G401.6 (cell line): Measurements from ENCODE around the gene ADGRD1.

ENCODE experiments used
- FAIRE-seq: peaks from 2 replicates; lab custom pipeline; 2012; peaks lifted over from hg19 to GRCh38; lab: Jason Lieb, UNC

ADGRD1 gene

DNA sequence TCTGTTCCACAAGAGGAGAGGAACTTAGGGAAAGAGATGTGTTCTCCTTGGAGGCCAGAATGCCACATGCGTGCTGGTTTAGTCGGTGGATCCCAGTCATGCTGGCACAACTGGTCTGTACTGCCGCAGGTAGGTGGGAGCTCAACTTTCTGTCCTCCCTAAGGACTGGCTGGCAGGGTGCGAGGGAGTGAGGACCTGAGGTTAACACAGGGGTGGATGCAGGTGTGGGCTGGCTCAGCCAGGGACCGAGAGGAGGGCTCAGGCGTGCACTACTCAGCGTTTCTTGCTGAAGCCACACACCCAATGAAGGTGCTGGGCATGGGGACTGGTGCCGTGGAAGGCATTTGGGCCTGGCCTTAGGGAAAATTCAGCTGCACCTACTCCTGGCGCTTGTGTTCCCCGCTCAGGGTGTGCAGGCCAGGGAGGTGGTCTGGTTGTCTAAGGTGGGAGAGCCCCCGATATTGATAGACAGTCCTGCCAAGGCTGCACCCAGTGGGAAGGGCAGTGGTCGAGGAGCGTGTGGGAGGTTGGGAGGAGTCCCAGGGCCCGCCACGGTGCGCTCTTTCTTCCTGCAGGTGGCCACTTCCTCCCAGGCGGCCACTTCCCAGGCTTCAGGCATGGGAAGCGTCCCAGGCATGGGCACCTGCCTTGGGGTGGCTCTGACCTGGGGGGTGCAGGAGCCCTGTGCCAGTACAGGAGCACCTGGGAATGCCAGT lies 138.4 kb downstream of the ADGRD1 start:
- no peak for FAIRE-seq

DNA sequence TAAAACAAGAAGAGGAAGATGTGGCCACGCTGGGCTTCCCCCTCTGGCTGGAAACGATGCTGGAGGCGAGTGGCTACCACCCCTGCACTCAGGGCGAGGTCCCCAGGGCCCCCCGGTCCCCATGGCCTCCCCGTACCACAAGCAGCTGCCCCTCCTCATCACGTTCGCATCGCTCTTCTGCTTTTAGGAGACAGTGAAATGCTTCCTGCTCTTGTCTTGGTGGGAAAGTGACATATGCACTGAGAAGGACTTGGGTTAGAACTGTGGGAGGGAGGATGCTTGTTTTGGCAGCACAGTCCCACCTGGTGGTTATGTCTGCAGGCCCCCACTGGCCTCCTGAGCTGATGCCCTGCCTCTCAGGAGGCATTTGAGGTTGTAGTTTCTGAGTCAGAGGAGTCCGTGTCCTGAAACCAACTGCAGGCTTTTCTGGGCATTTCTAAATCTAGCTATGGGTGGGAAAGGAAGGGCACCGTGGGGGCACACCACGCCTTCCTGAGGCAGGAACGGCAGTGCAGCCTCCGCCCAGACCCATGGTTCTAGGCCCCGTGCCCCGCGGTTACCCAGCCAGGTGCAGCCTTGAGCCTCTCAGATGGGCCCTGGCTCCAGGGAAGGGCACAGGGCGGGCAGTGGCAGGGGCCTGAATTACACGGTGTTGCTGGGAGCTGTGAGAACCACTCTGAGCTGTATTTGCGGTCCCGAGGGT lies 139.3 kb downstream of the ADGRD1 start:
- FAIRE-seq, result no peak

DNA sequence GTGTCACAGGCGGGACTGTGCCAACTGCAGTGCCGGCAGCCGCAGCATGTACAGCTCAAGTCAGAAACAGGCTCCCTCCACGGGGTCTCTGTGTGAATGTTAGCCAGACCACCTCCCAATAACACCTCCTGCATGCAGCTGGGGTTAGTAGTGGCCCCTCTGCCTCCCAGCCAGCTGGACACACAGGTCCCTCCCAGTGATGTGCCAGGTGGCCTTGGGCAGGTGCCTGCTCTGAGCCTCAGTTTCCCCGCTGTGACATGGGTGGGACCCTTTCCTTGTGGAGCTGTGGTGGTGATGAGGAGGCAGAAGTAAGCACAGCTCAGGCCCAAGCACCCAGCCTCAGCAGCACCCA lies 139.9 kb downstream of the ADGRD1 start:
- no peak for FAIRE-seq

DNA sequence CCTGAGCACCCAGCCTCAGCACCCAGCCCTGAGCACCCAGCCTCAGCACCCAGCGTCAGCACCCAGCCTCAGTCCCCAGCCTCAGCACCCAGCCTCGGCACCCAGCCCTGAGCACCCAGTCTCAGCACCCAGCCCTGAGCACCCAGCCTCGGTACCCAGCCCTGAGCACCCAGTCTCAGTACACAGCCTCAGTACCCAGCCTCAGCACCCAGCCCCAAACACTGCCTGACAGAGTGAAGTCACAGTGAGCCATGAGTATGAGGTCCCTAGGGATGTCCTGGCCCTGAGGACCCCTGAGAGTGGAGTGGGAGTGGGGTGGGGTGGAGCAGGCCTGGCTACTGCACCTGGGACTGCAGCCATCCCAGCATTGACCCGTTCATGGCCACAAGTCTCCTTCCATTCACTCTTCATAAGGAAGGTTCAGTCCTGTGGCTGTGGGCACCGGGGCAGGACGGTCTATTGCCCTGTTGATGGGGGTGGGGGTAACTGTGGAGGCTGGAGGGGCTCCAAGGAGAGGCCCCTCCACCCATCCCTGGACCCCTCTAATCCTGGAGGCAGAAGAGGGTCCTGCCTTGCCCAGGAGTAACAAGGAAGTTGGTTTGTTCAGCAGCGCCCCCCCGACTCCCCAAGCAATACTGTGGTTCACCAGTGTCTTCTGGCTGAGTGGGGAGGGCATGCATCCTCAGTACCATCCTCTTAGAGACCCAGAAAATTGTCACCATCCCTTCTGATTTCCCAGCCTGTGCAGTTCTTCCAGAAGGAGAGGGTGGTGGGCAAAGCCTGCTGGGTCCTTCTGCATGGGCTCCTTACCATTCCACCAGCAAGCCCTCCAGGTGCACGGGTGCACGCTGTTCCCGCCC lies 140.5 kb downstream of the ADGRD1 start:
- FAIRE-seq, result no peak

DNA sequence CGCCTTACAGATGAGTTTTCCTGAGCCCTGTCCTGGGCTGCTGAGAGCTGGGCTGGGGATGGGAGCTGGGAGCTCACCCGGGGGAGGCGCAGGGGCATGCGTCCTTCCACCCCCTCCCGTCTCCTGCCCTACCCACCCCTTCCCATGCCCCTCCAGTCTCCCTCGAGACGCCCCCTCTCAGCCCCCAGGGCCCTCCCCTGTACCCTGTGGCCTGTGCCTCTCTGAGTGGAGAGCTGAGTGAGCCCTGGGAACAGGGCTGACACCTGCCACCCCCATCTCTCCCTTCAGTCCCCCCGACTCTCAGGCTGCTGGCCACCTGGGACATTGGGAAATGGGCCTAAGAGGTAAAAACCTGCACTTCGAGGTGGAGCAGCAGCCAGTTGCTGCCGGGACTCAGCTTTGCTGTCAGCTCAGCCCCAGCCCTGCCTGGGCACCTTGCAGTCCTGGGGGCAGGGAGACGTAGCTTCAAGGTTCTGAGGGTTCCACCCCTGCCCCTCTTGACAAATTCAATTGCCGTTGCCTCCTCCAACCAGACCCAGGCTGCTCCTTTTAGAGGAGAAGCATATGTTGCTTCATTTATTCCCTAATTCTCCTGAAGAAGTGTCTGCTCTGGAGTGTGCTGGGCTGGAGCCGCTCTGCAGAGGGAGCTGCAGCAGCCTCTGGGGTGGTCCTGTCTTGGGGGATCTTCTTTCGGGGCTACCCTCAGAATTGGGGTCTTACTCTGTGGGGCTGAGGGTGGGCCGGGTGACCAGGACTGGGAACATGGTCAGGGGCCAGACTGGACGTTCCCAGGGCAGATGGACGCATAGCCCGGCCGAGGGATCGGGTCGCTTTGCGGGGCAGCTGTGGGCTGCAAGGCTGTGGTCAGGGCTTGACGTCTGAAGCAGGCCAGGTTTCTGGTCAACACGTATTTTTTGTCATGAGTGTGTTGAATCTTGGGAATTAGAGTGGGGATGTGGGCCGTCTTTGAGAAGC lies 141.4 kb downstream of the ADGRD1 start:
- FAIRE-seq, result no peak

DNA sequence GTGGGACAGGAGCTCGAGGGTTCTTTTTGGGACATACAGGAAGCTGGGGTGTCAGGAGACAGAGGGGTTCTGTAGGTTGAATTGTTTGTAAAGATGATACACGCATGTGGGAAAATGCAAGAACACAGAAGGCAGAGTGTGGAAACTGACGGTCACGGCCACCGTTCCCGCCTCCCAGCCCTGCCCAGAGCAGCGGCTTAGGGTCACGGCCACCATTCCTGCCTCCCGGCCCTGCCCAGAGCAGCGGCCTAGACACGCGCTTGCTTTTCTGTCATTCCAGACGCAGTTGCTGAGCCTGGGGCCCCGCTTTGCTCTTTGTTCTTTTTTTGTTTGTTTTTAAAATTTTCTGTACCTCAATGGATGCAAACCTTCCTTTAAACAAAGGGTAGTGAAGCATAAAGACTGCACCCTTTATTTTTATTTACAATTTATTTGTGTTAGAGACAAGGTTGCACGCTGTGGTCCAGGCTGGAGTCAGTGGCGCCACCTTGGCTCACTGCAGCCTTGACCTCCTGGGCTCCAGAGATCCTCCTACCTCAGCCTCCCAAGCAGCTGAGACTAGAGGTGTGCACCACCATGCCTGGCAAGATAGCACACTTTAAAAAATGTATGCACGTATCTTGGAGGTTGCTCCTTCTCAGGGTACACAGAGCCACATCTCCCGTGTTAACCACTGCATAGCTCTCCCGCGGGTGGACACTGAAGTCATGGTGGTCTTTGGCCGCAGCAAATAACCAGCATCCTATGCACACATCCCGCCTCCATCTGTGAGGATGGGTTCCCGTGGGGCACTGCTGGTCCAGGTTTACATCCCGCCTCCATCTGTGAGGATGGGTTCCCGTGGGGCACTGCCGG lies 142.3 kb downstream of the ADGRD1 start:
- FAIRE-seq, result no peak

DNA sequence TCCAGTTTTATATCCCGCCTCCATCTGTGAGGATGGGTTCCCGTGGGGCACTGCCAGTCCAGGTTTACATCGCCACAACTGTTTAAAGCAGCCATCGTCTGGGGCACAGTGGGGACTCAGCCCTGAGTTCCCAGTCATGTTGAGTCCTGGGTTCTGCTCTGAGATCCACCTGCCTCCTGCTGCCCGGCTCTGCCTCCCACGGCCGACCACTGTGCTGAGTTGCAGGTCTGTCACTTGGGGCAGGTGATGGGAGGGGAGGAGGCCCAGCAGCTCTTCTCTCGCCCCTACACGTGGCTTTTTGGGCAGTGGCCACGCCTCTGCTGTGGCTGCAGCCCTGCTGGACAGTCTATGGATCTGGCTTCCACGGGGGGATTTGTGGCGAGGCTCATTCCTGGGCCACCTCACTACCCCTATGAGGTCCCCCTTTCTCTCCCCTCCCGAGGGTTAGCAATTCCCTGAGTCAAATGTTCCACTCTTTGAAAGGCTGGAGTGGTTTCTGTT lies 143.0 kb downstream of the ADGRD1 start:
- no peak for FAIRE-seq

DNA sequence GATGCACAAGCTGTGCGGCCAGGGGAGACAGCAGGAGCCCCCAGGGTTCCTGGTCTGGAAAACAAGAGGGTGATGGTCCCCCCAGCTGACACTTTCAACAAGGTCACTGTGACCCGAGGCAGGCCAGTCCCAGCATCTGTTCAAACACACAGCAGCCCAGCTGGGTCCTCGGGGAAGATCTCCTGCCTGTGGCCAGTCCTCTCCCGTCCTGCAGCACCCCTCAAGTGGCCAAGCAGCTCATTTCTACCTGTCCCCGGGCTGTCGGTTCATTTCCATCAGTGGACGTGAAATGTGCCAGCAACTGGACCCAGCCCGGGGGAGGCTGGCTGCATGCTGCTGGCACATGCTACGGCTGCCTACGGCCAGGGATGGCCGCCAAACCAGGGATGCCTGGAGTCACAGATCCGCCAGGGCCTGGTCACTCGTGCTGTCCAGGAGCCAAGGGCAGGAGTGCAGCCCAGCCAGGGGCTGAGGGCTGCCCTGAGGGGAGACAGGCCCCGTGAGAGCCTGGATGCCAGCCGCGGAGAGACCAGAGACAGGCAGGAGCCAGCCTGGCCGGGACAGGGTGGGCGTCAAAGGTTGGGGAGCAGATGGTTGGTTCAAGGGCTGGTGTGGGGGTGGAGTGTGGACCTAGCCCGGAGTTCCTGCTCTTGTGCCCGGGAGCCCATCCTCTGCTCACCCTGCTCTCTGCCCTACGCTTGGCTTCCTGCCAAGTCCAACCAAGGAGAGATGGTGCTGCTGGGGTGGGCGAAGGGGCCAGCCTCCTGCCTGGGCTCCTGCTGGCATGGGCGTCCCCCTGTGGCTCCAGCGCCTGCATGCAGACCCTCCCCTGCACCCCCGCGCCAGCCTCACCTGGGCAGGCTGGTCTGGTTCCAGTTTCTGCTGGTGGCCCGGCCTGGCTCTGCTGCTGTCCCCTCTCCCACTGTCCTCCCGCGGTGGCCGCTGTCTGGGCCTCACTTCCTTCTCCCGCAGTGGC lies 143.8 kb downstream of the ADGRD1 start:
- FAIRE-seq, result no peak

DNA sequence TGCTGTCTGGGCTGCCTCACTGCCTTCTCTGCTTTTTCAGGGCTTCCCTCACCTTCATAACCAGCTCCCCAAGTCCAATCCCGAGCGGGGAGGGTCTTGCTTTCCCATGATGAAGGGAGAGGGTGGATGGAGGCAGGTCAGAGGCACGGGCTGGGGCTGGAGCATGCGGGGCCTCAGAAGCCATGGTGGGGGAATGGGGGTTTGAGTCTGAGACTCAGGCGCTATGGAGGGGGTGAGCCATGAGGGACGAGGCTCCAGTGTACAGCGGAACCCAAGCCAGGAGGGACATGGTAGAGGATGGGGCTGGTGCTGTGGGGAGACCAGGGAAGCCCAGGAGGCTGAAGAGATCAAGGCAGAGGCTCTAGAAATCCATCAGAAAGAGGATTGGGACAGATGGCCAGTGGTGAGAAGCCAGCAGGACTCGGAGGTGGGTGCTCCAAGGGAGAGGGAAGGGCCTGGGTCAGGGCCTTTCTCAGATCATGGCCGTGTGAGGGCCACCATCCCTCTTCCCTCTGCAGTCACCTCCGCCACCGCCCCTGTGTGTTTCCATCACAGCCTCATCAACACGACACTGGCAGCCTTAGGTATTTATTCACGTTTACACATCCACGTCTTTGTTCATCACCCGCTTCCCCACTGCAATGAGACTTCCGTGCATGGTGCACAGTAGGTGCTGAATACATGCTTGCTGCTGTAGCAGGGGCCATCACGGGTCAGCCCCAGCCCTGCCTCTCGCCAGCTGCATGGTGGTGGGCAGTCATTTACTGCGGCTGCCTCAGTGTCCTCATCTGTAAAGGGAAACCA lies 144.7 kb downstream of the ADGRD1 start:
- FAIRE-seq, result no peak

DNA sequence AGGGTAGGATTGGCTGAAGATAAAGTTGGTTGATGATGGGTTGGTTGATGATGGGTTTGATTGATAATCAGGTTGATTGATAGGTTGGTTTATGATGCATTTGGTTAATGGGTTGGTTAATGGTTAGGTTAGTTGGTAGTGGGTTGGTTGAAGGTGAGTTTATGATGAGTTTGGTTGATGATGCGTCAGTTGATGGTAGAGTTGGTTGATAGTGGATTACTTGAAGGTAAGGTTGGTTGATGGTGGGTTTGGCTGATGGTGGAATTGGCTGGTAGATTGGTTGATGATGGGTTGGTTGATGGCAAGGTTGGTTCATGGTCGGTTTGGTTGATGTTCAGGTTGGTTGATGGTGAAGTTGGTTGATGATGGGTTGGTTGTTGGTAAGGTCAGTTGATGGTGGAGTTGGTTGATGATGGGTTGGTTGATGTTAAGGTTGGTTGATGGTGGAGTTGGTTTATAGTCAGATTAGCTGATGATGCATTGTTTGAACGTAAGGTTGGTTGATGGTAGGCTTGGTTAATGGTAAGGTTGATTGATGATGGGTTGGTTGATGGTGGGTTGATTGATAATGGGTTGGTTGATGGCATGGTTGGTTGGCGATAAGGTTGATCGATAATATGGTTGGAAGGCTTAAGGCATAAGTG lies 146.4 kb downstream of the ADGRD1 start:
- FAIRE-seq, result no peak

DNA sequence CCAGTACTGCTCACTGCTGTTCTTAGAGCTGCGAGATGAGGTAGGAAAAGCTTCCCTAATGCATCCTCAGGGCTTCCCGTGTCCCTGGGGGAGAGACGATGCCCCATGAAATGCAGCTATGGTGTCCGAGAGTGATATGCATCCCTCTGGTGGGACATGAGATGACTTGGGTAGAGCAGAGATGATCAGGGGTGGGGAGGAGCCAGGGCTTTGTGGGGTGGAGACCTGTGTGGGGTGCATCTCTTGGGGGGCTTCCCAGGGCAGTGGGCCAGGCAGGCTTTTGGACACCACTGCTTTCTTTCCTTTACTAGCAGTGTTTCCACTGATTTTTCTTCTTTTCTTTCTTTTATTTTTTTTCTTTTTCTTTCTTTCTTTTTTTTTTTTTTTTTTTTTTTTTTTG lies 147.3 kb downstream of the ADGRD1 start:
- no peak for FAIRE-seq

DNA sequence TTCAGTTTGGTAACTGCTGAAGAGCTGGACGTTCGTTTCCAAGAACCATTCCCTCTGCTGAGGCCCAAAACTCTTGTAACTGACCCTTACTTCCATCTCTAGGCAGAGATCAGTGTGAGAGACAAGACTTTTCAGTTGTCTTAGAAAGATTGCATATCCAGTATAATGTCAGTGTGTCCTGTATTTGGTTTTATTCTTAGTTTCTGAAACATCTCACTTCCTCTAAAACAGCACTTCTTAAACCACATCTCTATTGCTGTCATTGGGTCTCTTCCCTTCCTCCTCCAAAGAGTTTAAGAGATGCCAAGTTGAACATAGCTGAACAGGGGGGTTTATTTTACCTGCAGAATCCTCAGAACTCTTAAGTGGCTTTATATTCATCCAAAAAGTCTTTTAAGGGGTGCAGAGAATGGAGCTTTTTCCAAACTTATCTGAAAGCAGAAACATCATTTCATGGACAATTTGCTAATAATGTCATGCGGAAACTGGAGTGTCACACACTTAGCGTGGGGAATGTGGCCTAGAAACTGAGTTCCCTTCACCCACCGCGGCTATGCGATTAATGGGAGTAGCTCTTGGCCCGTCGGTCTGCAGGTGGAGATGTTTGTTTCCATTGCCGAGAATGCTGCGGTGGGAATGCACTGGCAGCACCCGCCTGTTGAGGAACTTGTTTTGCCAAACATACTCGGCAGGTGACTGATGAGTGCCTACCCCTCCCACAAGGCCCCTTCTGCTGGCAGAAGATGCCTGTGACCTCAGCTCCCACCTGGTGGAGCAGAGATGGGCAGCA lies 148.2 kb downstream of the ADGRD1 start:
- no peak for FAIRE-seq

DNA sequence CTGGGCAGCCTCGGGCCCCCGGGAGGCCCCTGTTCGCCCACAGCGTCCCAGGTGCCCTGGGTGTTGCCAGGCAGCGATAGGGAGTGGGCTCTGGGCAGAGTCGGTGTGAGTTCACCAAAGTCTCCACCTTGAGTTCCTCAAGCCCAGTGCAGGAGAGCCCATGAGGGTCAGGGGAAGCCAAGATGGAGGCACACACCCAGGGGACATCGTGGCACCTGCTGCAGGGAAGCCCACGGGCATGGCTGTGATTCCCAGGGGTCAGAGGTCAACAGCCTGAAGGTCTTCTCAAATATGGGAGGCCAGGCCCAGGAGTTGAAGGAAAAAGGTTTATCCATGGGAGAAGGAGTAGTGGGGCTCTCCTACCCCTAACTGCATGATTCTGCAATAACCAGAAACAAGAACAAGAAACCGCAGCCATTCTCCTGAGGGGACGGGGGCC lies 148.8 kb downstream of the ADGRD1 start:
- no peak for FAIRE-seq

DNA sequence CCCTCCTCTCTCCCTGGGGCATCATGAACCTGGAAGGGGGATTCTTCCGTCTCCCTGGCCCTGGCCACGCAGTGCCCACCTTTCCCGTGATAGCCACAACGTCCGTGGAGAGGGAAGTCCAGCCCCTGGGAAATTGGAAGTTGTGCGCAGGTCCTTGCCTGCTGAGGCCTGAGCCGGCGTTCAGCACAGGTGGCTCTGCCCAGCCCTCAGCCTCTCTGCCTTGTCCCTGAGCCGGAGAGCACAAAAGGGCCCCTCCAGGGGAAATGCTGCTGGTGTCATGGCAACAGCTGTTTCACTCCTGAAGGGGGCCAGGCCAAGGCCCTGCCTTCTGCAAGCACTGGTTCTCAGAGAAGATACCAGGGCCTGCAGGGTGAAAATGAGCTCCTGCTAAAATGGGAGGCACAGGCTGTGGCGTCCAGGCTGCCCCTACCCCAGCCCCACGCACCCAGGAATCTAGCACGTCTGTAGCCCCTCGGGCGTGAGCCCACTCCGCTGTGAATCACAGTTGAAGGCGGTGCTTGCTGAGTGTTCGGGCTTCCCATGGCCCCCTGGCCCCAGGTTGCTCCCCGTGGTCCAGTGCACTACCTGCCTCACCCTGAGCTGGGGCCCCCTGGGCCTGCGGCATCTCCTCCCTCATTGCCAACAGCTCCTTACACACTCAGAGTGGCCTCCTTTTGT lies 149.4 kb downstream of the ADGRD1 start:
- no peak for FAIRE-seq

DNA sequence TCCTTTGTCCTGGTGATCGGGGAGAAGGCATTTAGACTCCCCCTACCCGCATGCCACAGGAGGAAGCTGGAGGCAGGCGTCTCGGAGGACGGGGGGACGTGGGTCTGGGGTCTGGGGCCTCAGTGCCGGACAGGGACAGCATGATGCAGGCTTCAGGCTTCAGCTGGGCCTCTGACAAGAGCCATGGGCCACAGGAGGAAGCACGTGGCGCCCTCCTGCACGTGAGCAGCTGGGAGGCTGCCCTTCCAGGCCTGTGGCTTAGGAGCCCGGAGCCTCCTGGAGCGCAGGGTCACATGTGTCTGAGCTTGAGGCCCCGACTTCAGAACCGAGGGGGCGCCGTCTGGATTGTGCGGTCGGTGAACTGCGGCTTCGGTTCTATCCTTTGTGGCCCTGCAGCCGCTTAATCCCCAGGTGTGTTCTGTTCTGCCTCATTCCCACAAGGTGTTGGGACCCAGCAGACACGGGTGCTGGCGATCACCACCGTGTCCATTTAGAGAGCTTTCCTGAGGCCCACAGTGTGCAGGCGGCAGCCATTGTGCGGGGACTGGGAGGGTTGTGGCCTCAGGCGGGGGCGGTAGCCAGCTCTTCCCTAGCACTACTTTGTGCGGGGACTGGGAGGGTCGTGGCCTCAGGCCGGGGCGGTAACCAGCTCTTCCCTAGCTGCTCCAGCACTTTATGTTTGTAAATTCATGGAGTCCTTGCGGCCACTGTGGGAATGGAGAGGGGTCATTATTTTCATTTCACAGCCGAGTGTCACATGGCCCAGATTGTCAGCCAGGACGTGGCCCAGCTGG lies 150.2 kb downstream of the ADGRD1 start:
- FAIRE-seq, result no peak
